Osteocyte (in vitro differentiated cells): Measurements from ENCODE around the gene RNF186. TPM values are rescaled to one million over a fixed set of nuclear protein-coding genes. Genes with fewer than 3 reads are reported as not detected.

Experiments
- DNase-seq: peaks from one replicate; pipeline ENCODE4 v3.0.0; 2021; ENCODE audit warnings: mixed read lengths; ENCODE audit not compliant: unreplicated experiment; ENCODE audit errors: extremely low spot score
- H3K27ac Mint-ChIP-seq: one replicate; pipeline ENCODE4 v1.8.0; 2021; ENCODE audit warnings: mild to moderate bottlenecking, mixed read lengths; ENCODE audit not compliant: unreplicated experiment
- H3K27me3 Mint-ChIP-seq: one replicate; pipeline ENCODE4 v1.8.0; 2021; ENCODE audit warnings: mixed read lengths; ENCODE audit not compliant: unreplicated experiment
- H3K36me3 Mint-ChIP-seq: one replicate; pipeline ENCODE4 v1.8.0; 2021; ENCODE audit warnings: mixed read lengths; ENCODE audit not compliant: unreplicated experiment
- H3K4me1 Mint-ChIP-seq: one replicate; pipeline ENCODE4 v1.8.0; 2021; ENCODE audit warnings: mixed read lengths; ENCODE audit not compliant: unreplicated experiment
- H3K4me3 Mint-ChIP-seq: one replicate; pipeline ENCODE4 v1.8.0; 2021; ENCODE audit warnings: mild to moderate bottlenecking, moderate library complexity, mixed read lengths; ENCODE audit not compliant: unreplicated experiment
- H3K9me3 Mint-ChIP-seq: one replicate; pipeline ENCODE4 v1.8.0; 2021; ENCODE audit warnings: mixed read lengths; ENCODE audit not compliant: unreplicated experiment
- CTCF ChIP-seq: fragments of 200-600 bp; sonication (generic); IDR thresholded peaks from 2 replicates; pipeline ENCODE4 v1.5.0; 2021; ENCODE audit warnings: antibody characterized with exemption, mild to moderate bottlenecking, moderate library complexity
- total RNA-seq: library from RNA; stranded (reverse); gene quantifications from 2 replicates; pipeline ENCODE4 v1.2.1, GENCODE V29; 2021

The RNF186 gene
- total RNA-seq, 1 donor from 2014 or later = not detected

DNA sequence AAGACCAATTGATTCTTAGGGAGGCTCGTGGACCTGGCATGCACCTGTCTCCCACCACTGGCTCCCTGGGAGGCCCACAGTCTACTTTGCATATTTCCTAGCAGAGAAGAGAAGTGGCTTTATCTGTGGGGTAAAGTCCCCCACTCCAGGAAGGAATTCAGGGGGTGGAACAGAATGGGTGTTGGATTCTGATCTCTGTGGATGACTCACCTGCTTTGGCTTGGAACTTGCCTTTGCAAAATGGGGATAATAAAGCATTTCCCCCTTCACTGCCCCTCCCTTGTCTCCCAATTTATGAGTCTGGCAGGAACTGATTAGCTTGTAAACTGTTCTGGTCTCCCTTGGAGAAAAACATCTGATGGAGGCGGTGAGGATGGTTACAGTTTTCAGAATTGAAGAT, 46.0 kb upstream of the RNF186 start:
- Mint-ChIP-seq H3K36me3 (peaks cover 4% of the 10 kb centered on the region), H3K27ac (no peak overlapping the region), H3K9me3 (peaks cover 5% of the 10 kb centered on the region), H3K27me3 (no peaks in the 10 kb centered on the region), H3K4me1 (peaks cover 5% of the 10 kb centered on the region), H3K4me3 (no peak overlapping the region)
- no peak for DNase-seq
- TF ChIP-seq CTCF = no peak

DNA sequence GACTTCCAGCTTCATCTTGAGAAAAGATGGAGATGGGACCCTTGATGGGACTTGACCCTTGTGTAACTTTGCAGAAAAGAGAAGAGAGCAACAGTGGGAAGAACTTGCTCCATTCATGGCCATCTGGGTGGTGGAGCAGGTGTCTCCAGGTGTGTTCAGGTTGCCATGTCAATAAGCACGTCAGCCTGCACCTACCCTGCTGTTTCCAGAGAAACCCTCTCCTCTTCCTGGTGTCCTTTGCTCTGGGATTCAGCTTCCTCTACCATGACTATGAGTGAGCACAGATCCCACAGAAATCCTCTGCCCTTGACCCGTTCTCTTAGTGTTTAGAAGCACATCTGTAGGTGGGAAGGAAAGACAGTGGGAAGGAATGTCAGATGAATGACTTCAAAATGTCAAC, 45.3 kb upstream of the RNF186 start:
- Mint-ChIP-seq H3K36me3 (peaks cover 4% of the 10 kb centered on the region), H3K4me1 (peaks cover 5% of the 10 kb centered on the region), H3K9me3 (peaks cover 5% of the 10 kb centered on the region), H3K27me3 (no peaks in the 10 kb centered on the region), H3K27ac (no peak overlapping the region), H3K4me3 (no peak overlapping the region)
- no peak for DNase-seq
- no peak for TF ChIP-seq CTCF

DNA sequence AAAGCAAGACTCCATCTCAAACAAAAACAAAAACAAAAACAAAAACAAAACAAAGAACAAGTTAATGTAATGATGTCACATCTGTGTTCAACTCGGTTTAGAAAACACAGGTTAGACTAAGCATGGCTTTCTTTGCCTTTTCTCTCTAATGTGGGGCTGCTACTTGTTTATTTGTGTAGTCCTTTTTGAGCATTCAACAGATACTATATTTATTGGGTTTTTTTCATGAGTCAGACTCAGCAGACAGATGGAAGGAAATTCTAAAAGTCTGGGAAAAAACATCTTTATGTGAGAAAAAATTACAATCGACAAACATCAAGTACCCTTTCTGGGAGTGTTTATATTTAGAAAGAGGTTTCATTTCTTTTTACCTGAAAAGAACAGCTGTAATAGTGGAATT, 44.8 kb upstream of the RNF186 start:
- TF ChIP-seq CTCF = no peak
- Mint-ChIP-seq H3K27me3 (no peaks in the 10 kb centered on the region), H3K9me3 (peaks cover 5% of the 10 kb centered on the region), H3K27ac (no peak overlapping the region), H3K4me1 (peaks cover 5% of the 10 kb centered on the region), H3K36me3 (peaks cover 4% of the 10 kb centered on the region), H3K4me3 (no peak overlapping the region)
- no peak for DNase-seq

GRCh38 chr1:19858893-19859292, 43.8 kb upstream of the RNF186 start:
- Mint-ChIP-seq H3K27me3 (no peaks in the 10 kb centered on the region), H3K4me3 (no peak overlapping the region), H3K4me1 (peaks cover 3% of the 10 kb centered on the region), H3K27ac (no peak overlapping the region), H3K9me3 (peaks cover 5% of the 10 kb centered on the region), H3K36me3 (peaks cover 4% of the 10 kb centered on the region)
- TF ChIP-seq CTCF = no peak
- DNase-seq = no peak

GRCh38 chr1:19854866-19855265, 39.8 kb upstream of the RNF186 start:
- Mint-ChIP-seq H3K27me3 (no peaks in the 10 kb centered on the region), H3K36me3 (no peaks in the 10 kb centered on the region), H3K27ac (no peak overlapping the region), H3K4me1 (peaks cover 1% of the 10 kb centered on the region), H3K4me3 (no peak overlapping the region), H3K9me3 (no peaks in the 10 kb centered on the region)
- no peak for TF ChIP-seq CTCF
- no peak for DNase-seq
